Suprapubic skin (tissue), 4 donors: ENCODE results near the gene NAA40. TPM values are rescaled to one million over a fixed set of nuclear protein-coding genes. Genes with fewer than 3 reads are reported as not detected.

Experiments used
- DNase-seq, 2 donors: peaks; one replicate each; pipeline ENCODE4 v3.0.0-alpha.2; 2019; ENCODE audit warnings: low spot score in 2 of 2
- H3K27ac ChIP-seq: fragments of 200-600 bp; sonication (generic); one replicate; pipeline ENCODE4 v1.5.1; 2019
- H3K27me3 ChIP-seq: fragments of 200-600 bp; sonication (generic); one replicate; pipeline ENCODE4 v1.5.1; 2019
- H3K36me3 ChIP-seq: fragments of 200-600 bp; sonication (generic); one replicate; pipeline ENCODE4 v1.5.1; 2019
- H3K4me1 ChIP-seq: fragments of 200-600 bp; sonication (generic); one replicate; pipeline ENCODE4 v1.5.1; 2019
- H3K4me3 ChIP-seq: fragments of 200-600 bp; sonication (generic); one replicate; pipeline ENCODE4 v1.5.1; 2019; ENCODE audit warnings: mild to moderate bottlenecking
- H3K9me3 ChIP-seq: fragments of 200-600 bp; sonication (generic); one replicate; pipeline ENCODE4 v1.5.1; 2019
- EP300 ChIP-seq: sonication (generic); formaldehyde crosslinking; IDR thresholded peaks from one replicate; pipeline ENCODE4 v1.6.1; 2017; ENCODE audit warnings: antibody characterized with exemption
- POLR2A ChIP-seq, 2 donors: fragments of 450-650 bp; IDR thresholded peaks; one replicate each; pipeline ENCODE4 v1.6.1; 2017; ENCODE audit warnings: antibody characterized with exemption in 2 of 2, mild to moderate bottlenecking in 2 of 2, moderate library complexity in 2 of 2
- POLR2AphosphoS5 ChIP-seq, 3 donors: sonication (generic); formaldehyde crosslinking; IDR thresholded peaks; one replicate each; pipeline ENCODE4 v1.6.1; 2017; ENCODE audit warnings: antibody characterized with exemption in 3 of 3
- WGBS: methylation state at CpG from one replicate; pipeline ENCODE4 v1.1.5; 2018; 5-methylcytosine and 5-hydroxymethylcytosine counted together
- total RNA-seq, 4 donors: library from RNA; depleted of rRNA; stranded (reverse); fragments of >200 nt; gene quantifications; one replicate each; pipeline ENCODE4 v1.1.0, GENCODE V29; 2016
- TF ChIP-seq, protein P1 (sequence below), 2 donors: fragments of 200-600 bp in 1 of 2; fragments of 450-650 bp in 1 of 2; sonication (generic) in 1 of 2; IDR thresholded peaks; one replicate each; pipeline ENCODE4 v1.5.1; 2016 to 2019; ENCODE audit warnings: antibody characterized with exemption in 2 of 2, mild to moderate bottlenecking in 1 of 2, moderate library complexity in 1 of 2

Gene NAA40
- total RNA-seq, 4 donors from 2014 or later: 5.4 to 19.2 (median 8.2) TPM

GRCh38 chr11:64001484-64002420, 63.0 kb downstream of the NAA40 start:
- DNase-seq: no peak
- Histone ChIP-seq H3K27me3 (no peaks in the 10 kb centered on the region), H3K9me3 (no peaks in the 10 kb centered on the region), H3K4me3 (no peak overlapping the region), H3K36me3 (peaks cover 17% of the 10 kb centered on the region), H3K4me1 (peaks cover 43% of the 10 kb centered on the region), H3K27ac (no peak overlapping the region)
- WGBS: 36% methylated on average over 19 of the region's 23 CpGs
- no peak for TF ChIP-seq POLR2AphosphoS5 (IDR thresholded peaks at IDR 0.05)

GRCh38 chr11:64003807-64004589, 65.2 kb downstream of the NAA40 start:
- peaks cover 47% of the 10 kb centered on the region for H3K4me1 ChIP-seq
- 77% methylated on average over 21 of the region's 23 CpGs for WGBS

GRCh38 chr11:64004590-64004984, 65.8 kb downstream of the NAA40 start:
- no peaks in the 10 kb centered on the region for H3K27me3 ChIP-seq
- 63% methylated on average over 3 of the region's 4 CpGs for WGBS
- TF ChIP-seq, protein P1, sequence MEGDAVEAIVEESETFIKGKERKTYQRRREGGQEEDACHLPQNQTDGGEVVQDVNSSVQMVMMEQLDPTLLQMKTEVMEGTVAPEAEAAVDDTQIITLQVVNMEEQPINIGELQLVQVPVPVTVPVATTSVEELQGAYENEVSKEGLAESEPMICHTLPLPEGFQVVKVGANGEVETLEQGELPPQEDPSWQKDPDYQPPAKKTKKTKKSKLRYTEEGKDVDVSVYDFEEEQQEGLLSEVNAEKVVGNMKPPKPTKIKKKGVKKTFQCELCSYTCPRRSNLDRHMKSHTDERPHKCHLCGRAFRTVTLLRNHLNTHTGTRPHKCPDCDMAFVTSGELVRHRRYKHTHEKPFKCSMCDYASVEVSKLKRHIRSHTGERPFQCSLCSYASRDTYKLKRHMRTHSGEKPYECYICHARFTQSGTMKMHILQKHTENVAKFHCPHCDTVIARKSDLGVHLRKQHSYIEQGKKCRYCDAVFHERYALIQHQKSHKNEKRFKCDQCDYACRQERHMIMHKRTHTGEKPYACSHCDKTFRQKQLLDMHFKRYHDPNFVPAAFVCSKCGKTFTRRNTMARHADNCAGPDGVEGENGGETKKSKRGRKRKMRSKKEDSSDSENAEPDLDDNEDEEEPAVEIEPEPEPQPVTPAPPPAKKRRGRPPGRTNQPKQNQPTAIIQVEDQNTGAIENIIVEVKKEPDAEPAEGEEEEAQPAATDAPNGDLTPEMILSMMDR (IDR thresholded peaks at IDR 0.05): no peak
- TF ChIP-seq EP300 (no peak), POLR2A (IDR thresholded peaks at IDR 0.05) (no peak), POLR2AphosphoS5 (IDR thresholded peaks at IDR 0.05) (no peak)

More at GRCh38 chr11:64003807-64004589, 65.2 kb downstream of the NAA40 start:
- Histone ChIP-seq H3K27ac (no peak overlapping the region), H3K36me3 (no peaks in the 10 kb centered on the region), H3K4me3 (no peak overlapping the region), H3K27me3 (no peaks in the 10 kb centered on the region), H3K9me3 (no peaks in the 10 kb centered on the region)
- TF ChIP-seq POLR2A (IDR thresholded peaks at IDR 0.05) (no peak), EP300 (no peak), POLR2AphosphoS5 (IDR thresholded peaks at IDR 0.05) (no peak)
- TF ChIP-seq, protein P1 (IDR thresholded peaks at IDR 0.05): no peak
- no peak for DNase-seq

GRCh38 chr11:64005691-64006090, 66.9 kb downstream of the NAA40 start:
- Histone ChIP-seq H3K4me1 (peaks cover 30% of the 10 kb centered on the region), H3K27me3 (no peaks in the 10 kb centered on the region), H3K9me3 (no peaks in the 10 kb centered on the region), H3K4me3 (no peak overlapping the region), H3K27ac (no peak overlapping the region), H3K36me3 (no peaks in the 10 kb centered on the region)
- 83% methylated on average over 1 of the region's 4 CpGs for WGBS
- TF ChIP-seq, protein P1 (IDR thresholded peaks at IDR 0.05): no peak
- TF ChIP-seq EP300: no peak
- no peak for TF ChIP-seq POLR2A (IDR thresholded peaks at IDR 0.05)
- TF ChIP-seq POLR2AphosphoS5 (IDR thresholded peaks at IDR 0.05): no peak
- no peak for DNase-seq

More at GRCh38 chr11:64004590-64004984, 65.8 kb downstream of the NAA40 start:
- H3K4me1 ChIP-seq: peaks cover 41% of the 10 kb centered on the region
- no peaks in the 10 kb centered on the region for H3K36me3 ChIP-seq
- H3K27ac ChIP-seq: no peak overlapping the region
- DNase-seq: no peak
- no peaks in the 10 kb centered on the region for H3K9me3 ChIP-seq
- no peak overlapping the region for H3K4me3 ChIP-seq

DNA sequence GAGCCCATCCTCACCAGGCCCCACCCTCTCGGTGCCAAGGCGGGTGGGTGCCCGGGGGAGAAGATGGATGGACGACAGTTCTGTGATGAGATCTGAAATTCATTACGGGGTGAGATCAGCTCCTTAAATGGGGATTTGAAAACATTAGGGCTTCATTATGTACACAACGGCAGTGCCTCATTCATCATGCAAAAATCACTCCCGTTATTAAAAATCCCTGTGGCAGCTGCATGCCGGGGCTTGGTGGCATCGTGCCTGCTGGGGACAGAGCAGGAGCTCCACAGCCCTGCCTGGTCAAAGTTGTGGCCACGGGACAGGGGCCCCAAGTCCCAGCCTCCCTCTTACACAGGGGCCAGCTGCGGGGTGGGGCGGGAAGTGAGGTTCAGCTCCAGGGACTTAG, 67.6 kb downstream of the NAA40 start:
- H3K27me3 ChIP-seq: no peaks in the 10 kb centered on the region
- no peak for TF ChIP-seq POLR2AphosphoS5 (IDR thresholded peaks at IDR 0.05)
- WGBS: 52% methylated on average over 10 of the region's 12 CpGs
- no peak overlapping the region for H3K27ac ChIP-seq
- peaks cover 23% of the 10 kb centered on the region for H3K4me1 ChIP-seq
- no peak overlapping the region for H3K4me3 ChIP-seq
- DNase-seq: no peak
- no peaks in the 10 kb centered on the region for H3K9me3 ChIP-seq
- no peaks in the 10 kb centered on the region for H3K36me3 ChIP-seq

Other genes with a start within 250 kb of the NAA40 start
- gene ZFTA, start 170.2 kb upstream of the NAA40 start, total RNA-seq: 1 to 10 TPM; 3.3 to 5.0 (median 4.8) TPM
- 1 to 10 TPM; 3.9 to 9.4 (median 6.3) TPM for gene SPINDOC, start 125.5 kb upstream of the NAA40 start, total RNA-seq
- 10 to 100 TPM; 66.3 to 78.7 (median 71.8) TPM for gene MARK2, start 99.9 kb upstream of the NAA40 start, total RNA-seq
- under 1 TPM in 2 of 4 donors, not detected in 2; 0.21 to 0.34 TPM for gene RCOR2, start 21.8 kb upstream of the NAA40 start, total RNA-seq
- 100 to 1,000 TPM; 352 to 718 (median 708) TPM for gene COX8A, start 35.6 kb downstream of the NAA40 start, total RNA-seq
- 100 to 1,000 TPM in 1 of 4 donors, 10 to 100 TPM in 3; 78.4 to 117 (median 93.5) TPM for gene OTUB1, start 47.4 kb downstream of the NAA40 start, total RNA-seq
- not detected for gene FLRT1, start 96.9 kb downstream of the NAA40 start, total RNA-seq
- gene MACROD1, start 227.1 kb downstream of the NAA40 start, total RNA-seq: 10 to 100 TPM; 29.2 to 64.6 (median 46.2) TPM
- gene STIP1, start 247.2 kb downstream of the NAA40 start, total RNA-seq: 10 to 100 TPM; 47.1 to 93.9 (median 87.4) TPM